Tongue (tissue), 3 donors: ENCODE results near the gene LRRC14B. TPM values are rescaled to one million over a fixed set of nuclear protein-coding genes. Genes with fewer than 3 reads are reported as not detected.
"Not testable (repeated sequence)": the region's sequence is repeated elsewhere in the genome, so short reads cannot be mapped to it uniquely, and the experiment has no call there.

ENCODE experiments used
- DNase-seq: peaks from one replicate; pipeline ENCODE4 v3.0.0-alpha.2; 2015
- small RNA-seq: library from RNA; depleted of rRNA; stranded (forward); fragments of <200 nt; gene quantifications from one replicate; pipeline ENCODE3, GENCODE V24; 2014; ENCODE audit warnings: low replicate concordance
- total RNA-seq: library from RNA; depleted of rRNA; stranded (reverse); fragments of >200 nt; gene quantifications from one replicate; pipeline ENCODE4 v1.2.3, GENCODE V29; 2014

Gene LRRC14B
- total RNA-seq, 1 donor from 2014 or later: 46.0 TPM

DNA sequence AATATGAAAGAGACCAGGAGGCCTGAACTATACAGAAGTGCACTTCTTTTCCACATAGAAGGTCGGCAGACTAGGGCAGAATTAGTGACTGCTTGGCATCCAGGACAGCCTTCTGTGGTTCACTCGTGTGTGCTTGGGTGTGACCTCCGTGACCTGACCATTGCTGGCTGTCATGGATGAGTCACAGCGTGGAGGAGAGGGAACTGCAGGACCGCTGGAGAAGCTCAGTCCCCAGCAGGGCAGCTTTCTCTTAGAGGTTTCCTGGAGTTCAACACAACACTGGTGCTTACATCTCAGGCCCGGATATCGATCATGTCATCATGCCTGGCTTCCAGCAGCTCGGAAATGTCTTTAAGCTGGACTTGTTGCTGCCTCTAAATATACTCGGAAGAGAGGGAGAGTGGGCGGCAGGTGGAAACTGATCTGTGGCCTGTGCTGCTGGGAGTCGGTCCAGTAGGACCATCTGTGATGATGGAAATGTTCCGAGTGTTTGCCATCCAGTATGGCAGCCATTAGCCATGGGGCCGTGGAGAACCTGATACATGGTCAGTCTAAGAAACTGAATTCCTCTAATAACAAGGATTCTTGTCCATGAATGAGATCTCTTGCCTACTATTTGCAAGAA, 49.9 kb downstream of the LRRC14B start:
- DNase-seq: not testable (repeated sequence)

DNA sequence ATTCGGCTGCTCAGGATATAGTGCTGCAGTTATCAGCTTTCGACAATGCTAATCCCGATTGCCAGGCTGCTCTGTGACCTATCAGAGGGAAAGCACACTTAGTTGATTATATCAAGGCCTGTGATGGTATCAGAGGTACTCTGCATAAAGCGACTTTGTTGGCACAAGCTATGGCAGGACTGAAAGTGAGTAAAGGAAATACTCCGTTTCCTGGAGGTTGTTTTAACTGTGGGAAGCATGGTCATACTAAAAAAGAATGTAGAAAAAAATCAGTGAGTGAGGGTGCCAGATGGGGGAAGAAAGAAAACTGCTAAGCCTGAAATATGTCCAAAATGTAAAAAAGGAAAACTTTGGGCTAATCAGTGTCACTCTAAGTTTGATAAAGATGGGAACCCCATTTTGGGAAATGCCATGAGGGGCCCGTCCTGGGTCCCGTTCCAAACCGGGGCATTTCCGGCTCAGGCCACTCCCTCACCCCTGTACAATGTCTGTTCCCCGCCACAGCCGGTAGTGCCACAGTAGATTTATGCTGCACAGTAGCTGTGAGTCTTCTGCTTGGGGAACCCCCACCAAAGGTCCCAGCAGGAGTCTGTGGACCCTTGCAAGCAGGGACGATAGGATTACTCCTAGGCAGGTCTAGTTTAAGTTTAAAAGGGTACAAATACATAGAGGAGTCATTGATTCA, 52.5 kb downstream of the LRRC14B start:
- DNase-seq: not testable (repeated sequence)

DNA sequence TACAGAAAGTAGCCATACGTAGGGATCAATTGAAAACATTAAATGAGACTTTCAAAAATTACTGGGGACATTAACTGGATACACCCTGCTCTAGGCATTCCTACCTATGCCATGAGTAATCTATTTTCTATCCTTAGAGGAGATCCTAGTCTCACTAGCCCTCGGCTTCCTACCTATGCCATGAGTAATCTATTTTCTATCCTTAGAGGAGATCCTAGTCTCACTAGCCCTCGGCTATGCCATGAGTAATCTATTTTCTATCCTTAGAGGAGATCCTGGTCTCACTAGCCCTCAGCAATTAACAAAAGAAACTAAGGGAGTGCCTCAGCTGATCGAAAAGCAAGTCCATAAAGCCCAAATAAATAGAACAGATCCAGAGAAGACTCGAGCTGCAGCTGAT, 54.4 kb downstream of the LRRC14B start:
- DNase-seq: not testable (repeated sequence)

Small RNA genes within 50 kb of the gene (small RNA-seq; reads per million reads assigned to genes)
- not detected for gene RF00019

Other genes starting within 250 kb of the LRRC14B start
- gene PLEKHG4B, start 99.3 kb upstream of the LRRC14B start, total RNA-seq: 3.3 TPM
- 6.3 TPM for gene CCDC127, start 26.7 kb downstream of the LRRC14B start, total RNA-seq
- gene SDHA, start 26.8 kb downstream of the LRRC14B start, total RNA-seq: 201 TPM
- gene PDCD6, start 80.2 kb downstream of the LRRC14B start, total RNA-seq: 48.3 TPM
- 8.2 TPM for gene AHRR, start 130.2 kb downstream of the LRRC14B start, total RNA-seq